Brain microvascular endothelial cell (primary cell): Measurements from ENCODE around the gene TCFL5.

Experiments
- DNase-seq: peaks from one replicate; pipeline ENCODE4 v3.0.0-alpha.2; 2020
- H3K27ac ChIP-seq: fragments of 250-450 bp; sonication (Bioruptor Pico); 2 replicates; pipeline ENCODE4 v1.5.1; 2020; ENCODE audit warnings: mild to moderate bottlenecking, moderate library complexity
- H3K27me3 ChIP-seq: fragments of 250-450 bp; sonication (Bioruptor Pico); replicated peaks from 2 replicates; pipeline ENCODE4 v1.5.1; 2020; ENCODE audit warnings: mild to moderate bottlenecking
- H3K36me3 ChIP-seq: fragments of 250-450 bp; sonication (Bioruptor Pico); replicated peaks from 2 replicates; pipeline ENCODE4 v1.5.1; 2020; ENCODE audit warnings: mild to moderate bottlenecking
- H3K4me3 ChIP-seq: 2 replicates; pipeline ENCODE4 v1.5.1; 2011; ENCODE audit warnings: low read depth, mild to moderate bottlenecking, control low read depth, low read length, moderate library complexity
- in situ Hi-C: cut with HindIII; loops from 2 replicates; pipeline ENCODE4 v1.10.0; 2017; ENCODE audit warnings: low sequenced_read_pairs, low pct_ligation_motif_present
- TF ChIP-seq, protein P1 (sequence below): IDR thresholded peaks from 2 replicates; pipeline ENCODE4 v1.5.1; 2011; ENCODE audit warnings: low read depth, mild to moderate bottlenecking, moderate library complexity, low read length, control low read depth, inconsistent platforms; ENCODE audit errors: missing control alignments

Gene TCFL5

GRCh38 chr20:62831854-62832211 is 29.8 kb downstream of the TCFL5 start:
- no peak for DNase-seq
- in situ Hi-C loops = no loop called here
- H3K36me3 ChIP-seq = no peaks in the 10 kb centered on the region
- H3K27me3 ChIP-seq = no peaks in the 10 kb centered on the region
- no peak overlapping the region for H3K27ac ChIP-seq
- TF ChIP-seq, protein P1, sequence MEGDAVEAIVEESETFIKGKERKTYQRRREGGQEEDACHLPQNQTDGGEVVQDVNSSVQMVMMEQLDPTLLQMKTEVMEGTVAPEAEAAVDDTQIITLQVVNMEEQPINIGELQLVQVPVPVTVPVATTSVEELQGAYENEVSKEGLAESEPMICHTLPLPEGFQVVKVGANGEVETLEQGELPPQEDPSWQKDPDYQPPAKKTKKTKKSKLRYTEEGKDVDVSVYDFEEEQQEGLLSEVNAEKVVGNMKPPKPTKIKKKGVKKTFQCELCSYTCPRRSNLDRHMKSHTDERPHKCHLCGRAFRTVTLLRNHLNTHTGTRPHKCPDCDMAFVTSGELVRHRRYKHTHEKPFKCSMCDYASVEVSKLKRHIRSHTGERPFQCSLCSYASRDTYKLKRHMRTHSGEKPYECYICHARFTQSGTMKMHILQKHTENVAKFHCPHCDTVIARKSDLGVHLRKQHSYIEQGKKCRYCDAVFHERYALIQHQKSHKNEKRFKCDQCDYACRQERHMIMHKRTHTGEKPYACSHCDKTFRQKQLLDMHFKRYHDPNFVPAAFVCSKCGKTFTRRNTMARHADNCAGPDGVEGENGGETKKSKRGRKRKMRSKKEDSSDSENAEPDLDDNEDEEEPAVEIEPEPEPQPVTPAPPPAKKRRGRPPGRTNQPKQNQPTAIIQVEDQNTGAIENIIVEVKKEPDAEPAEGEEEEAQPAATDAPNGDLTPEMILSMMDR = no peak
- no peak overlapping the region for H3K4me3 ChIP-seq

DNA sequence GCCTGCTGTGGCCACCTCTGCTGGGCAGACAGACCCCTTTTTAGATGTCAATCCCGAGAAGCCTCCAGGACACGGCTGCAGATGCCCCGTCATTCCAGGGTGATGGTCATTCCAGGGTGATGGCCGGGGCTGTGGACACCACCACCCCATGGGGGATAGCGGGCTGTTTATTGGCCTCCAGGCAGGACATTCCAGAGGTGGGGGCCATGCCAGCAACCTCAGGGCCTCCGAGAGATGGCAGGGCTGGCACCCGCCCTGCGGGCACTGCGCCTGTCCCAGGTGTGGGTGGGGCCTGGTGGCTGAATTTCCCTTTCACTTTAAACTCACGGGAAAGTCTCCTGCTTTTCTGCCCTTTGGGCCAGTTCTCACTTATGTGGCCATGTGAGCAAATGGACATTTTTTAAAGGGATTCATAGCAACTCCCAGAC is 30.2 kb downstream of the TCFL5 start:
- Histone ChIP-seq H3K27me3 (no peaks in the 10 kb centered on the region), H3K27ac (no peak overlapping the region), H3K36me3 (no peaks in the 10 kb centered on the region), H3K4me3 (no peak overlapping the region)
- in situ Hi-C loops = no loop called here
- TF ChIP-seq, protein P1 = no peak
- DNase-seq = no peak

DNA sequence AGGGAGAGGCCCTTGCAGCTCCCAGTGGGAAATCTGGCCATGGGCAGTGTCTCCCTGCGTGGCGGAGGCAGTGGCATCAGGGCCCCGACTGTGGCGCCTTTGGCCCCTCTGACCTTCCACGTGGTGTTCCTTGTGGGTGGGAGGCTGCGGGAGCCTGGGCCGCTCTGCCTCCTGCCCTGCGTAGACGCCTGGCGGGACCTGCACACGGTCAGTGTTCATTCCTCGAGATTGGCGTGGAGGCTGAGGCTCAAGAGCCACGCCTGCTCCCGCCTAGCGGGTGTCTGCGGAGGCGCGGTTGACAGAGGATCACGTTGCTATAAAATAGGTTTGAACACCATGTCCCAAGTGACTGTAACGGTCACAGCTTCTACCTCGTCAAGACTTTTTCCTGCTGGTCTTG is 30.8 kb downstream of the TCFL5 start:
- no peaks in the 10 kb centered on the region for H3K27me3 ChIP-seq
- no peak overlapping the region for H3K4me3 ChIP-seq
- H3K36me3 ChIP-seq = no peaks in the 10 kb centered on the region
- DNase-seq = no peak
- in situ Hi-C loops = no loop called here
- TF ChIP-seq, protein P1 = no peak
- H3K27ac ChIP-seq = no peak overlapping the region

- Histone ChIP-seq H3K36me3 (no peaks in the 10 kb centered on the region), H3K27ac (no peak overlapping the region), H3K4me3 (no peak overlapping the region), H3K27me3 (no peaks in the 10 kb centered on the region)
- TF ChIP-seq, protein P1 = no peak
- in situ Hi-C loops = no loop called here
- no peak for DNase-seq
Measured at GRCh38 chr20:62830251-62830650, 31.4 kb downstream of the TCFL5 start.

- H3K36me3 ChIP-seq = no peaks in the 10 kb centered on the region
- in situ Hi-C loops = no loop called here
- TF ChIP-seq, protein P1 = no peak
- no peak for DNase-seq
- no peaks in the 10 kb centered on the region for H3K27me3 ChIP-seq
- H3K4me3 ChIP-seq = no peak overlapping the region
- H3K27ac ChIP-seq = no peak overlapping the region
Measured at GRCh38 chr20:62829231-62830230, 32.1 kb downstream of the TCFL5 start.
